M059J (cell line): ENCODE results near the gene ZNF316. TPM values are rescaled to one million over a fixed set of nuclear protein-coding genes. Genes with fewer than 3 reads are reported as not detected.

ENCODE experiments used
- DNase-seq: peaks from one replicate; pipeline ENCODE4 v3.0.0-alpha.2; 2012; ENCODE audit warnings: low read depth
- total RNA-seq: library from RNA; depleted of rRNA; stranded (reverse); fragments of >200 nt; shearing (Covaris generic); gene quantifications from 2 replicates; pipeline ENCODE4 v1.2.3, GENCODE V29; 2014; rRNA removed

ZNF316 gene
- total RNA-seq, 1 experiment from 2014 or later = 7.8 TPM

DNA sequence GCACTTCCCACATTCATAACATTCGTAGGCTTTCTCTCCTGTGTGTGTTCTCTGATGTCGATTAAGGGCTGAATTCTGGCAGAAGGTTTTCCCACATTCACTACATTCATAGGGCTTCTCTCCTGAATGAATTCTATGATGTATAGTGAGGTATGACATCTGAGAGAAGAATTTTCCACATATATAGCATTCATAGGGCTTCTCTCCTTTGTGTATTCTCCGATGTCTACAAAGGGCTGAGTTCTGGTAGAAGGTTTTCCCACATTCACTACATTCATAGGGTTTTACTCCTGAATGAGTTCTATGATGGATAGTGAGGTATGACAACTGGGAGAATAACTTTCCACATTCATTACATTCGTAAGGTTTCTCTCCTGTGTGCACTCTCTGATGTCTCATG, 54.0 kb downstream of the ZNF316 start:
- no peak for DNase-seq

- peak; percentile 31 for DNase-seq
Measured at GRCh38 chr7:6691609-6692106, 54.5 kb downstream of the ZNF316 start.

GRCh38 chr7:6700793-6701192, 63.7 kb downstream of the ZNF316 start:
- DNase-seq = no peak

DNA sequence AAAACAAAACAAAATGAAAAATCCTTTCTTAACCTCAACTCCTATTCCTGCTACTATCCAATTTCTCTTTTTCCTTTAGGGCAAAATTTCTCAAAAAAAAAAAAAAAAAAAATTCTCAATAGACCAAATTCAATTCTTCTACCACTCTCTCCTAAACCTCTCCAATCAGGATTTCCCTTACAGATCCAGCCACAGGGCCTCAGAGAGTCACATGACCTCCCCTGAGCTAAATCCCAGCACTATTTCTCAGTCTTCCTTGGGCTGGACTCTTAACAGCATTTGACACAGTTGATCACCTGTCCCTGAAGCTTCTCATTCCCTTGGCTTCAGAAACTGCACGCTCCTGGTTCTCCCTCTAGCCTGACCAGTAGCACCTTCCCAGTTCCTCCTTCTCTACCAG, 64.7 kb downstream of the ZNF316 start:
- DNase-seq = no peak

Other genes starting within 250 kb of the ZNF316 start
- gene DAGLB, start 189.4 kb upstream of the ZNF316 start, total RNA-seq = 37.6 and 44.6 TPM in 2 replicates
- gene KDELR2, start 153.2 kb upstream of the ZNF316 start, total RNA-seq = 428 and 571 TPM in 2 replicates
- gene GRID2IP, start 85.9 kb upstream of the ZNF316 start, total RNA-seq = 0.02 TPM in 1 of 2 replicates, not detected in the other
- gene ZDHHC4, start 59.9 kb upstream of the ZNF316 start, total RNA-seq = 67.1 and 70.0 TPM in 2 replicates
- gene INTS15, start 47.3 kb upstream of the ZNF316 start, total RNA-seq = 17.7 and 20.0 TPM in 2 replicates
- gene ZNF853, start 21.7 kb upstream of the ZNF316 start, total RNA-seq = 0.25 and 0.94 TPM in 2 replicates
- gene ZNF12, start 69.6 kb downstream of the ZNF316 start, total RNA-seq = 13.7 and 19.9 TPM in 2 replicates
- gene RSPH10B2, start 116.8 kb downstream of the ZNF316 start, total RNA-seq = 0.15 TPM in 1 of 2 replicates, not detected in the other
- gene CCZ1B, start 189.0 kb downstream of the ZNF316 start, total RNA-seq = 25.6 and 47.2 TPM in 2 replicates